SU-DHL-6 (cell line): Measurements from ENCODE around the gene SUPT3H.

Experiments
- EZH2phosphoT487 ChIP-seq: fragments of 200-600 bp; sonication (generic), shearing (Covaris generic); conservative IDR thresholded peaks from 2 replicates; pipeline ENCODE4 v1.6.1; 2018; ENCODE audit warnings: mild to moderate bottlenecking, antibody characterized with exemption, low read length, moderate library complexity, mixed read lengths
- TF ChIP-seq, protein P1 (sequence below): fragments of 200-600 bp; sonication (generic); IDR thresholded peaks from one replicate; pipeline ENCODE4 v1.5.1; 2017; ENCODE audit warnings: antibody characterized with exemption, mild to moderate bottlenecking, low read length, moderate library complexity; ENCODE audit not compliant: insufficient read depth, poor library complexity, severe bottlenecking

DNA sequence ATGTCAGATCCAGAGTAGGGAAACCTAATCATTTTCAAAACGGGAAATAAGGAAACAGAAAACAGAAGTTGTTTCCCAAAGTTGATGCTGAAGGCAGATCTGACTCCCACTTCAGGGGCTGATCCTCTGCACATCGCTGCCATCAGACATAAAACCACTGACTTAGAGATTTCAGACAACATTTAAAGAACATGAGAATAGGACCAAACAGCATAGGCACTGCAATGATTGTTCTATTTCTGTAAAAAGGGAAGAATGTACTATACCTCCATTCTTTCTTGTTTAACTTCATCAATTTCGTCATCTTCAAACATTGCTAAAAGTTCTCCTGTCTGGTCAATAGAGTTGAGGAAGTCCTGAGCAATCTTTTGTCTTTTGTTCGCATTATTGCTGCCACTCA is 374.3 kb downstream of the SUPT3H start:
- TF ChIP-seq, protein P1, sequence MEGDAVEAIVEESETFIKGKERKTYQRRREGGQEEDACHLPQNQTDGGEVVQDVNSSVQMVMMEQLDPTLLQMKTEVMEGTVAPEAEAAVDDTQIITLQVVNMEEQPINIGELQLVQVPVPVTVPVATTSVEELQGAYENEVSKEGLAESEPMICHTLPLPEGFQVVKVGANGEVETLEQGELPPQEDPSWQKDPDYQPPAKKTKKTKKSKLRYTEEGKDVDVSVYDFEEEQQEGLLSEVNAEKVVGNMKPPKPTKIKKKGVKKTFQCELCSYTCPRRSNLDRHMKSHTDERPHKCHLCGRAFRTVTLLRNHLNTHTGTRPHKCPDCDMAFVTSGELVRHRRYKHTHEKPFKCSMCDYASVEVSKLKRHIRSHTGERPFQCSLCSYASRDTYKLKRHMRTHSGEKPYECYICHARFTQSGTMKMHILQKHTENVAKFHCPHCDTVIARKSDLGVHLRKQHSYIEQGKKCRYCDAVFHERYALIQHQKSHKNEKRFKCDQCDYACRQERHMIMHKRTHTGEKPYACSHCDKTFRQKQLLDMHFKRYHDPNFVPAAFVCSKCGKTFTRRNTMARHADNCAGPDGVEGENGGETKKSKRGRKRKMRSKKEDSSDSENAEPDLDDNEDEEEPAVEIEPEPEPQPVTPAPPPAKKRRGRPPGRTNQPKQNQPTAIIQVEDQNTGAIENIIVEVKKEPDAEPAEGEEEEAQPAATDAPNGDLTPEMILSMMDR, result no peak
- no peak for TF ChIP-seq EZH2phosphoT487
